GM12874 (cell line): ENCODE data around the gene CDKAL1.

Experiments used
- TF ChIP-seq, protein P1 (sequence below): IDR thresholded peaks from 2 replicates; pipeline ENCODE4 v1.5.1; 2011; ENCODE audit warnings: low read depth, mild to moderate bottlenecking, control low read depth, low read length, moderate library complexity; ENCODE audit not compliant: insufficient read depth

The CDKAL1 gene

DNA sequence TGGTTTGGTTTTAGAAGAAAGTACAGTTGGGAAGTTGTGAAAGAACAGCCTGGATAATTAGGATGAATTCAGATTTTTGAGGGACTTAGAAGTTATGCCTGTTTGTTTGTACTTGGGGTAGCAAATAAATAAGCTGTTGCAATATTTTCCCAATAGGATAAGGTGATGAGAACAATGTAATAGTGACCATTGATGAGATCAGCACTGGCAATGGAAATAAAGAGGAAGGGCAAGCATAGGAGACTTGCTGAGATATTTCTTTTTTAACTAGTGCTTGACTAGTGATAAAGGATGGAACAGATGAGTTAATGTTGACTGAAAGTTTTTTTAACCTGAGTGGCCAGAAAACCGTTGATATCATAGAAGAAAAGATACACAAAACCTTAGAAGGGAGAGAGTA lies 498.8 kb downstream of the CDKAL1 start:
- TF ChIP-seq, protein P1, sequence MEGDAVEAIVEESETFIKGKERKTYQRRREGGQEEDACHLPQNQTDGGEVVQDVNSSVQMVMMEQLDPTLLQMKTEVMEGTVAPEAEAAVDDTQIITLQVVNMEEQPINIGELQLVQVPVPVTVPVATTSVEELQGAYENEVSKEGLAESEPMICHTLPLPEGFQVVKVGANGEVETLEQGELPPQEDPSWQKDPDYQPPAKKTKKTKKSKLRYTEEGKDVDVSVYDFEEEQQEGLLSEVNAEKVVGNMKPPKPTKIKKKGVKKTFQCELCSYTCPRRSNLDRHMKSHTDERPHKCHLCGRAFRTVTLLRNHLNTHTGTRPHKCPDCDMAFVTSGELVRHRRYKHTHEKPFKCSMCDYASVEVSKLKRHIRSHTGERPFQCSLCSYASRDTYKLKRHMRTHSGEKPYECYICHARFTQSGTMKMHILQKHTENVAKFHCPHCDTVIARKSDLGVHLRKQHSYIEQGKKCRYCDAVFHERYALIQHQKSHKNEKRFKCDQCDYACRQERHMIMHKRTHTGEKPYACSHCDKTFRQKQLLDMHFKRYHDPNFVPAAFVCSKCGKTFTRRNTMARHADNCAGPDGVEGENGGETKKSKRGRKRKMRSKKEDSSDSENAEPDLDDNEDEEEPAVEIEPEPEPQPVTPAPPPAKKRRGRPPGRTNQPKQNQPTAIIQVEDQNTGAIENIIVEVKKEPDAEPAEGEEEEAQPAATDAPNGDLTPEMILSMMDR: no peak

DNA sequence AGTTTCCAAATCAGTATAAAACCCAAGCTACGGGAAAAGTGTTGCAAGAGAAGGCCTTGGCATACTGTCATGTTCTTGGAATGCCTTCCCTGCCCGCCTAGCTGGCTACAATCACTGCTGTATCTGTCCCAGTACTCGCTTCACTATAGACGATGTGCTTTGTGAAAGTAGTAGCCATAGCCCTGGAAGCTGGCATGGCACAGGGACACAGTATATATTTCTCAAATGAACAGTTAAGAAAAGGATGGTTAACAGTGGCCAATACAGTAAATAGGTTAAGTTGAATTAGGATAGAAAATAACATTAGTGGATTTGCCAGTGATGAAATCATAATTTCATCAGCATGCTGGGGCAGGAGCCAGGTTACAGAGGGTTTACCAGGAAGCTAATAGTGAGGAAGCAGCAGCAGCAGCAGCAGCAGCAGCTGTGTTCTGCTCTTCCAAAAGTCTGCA lies 499.3 kb downstream of the CDKAL1 start:
- TF ChIP-seq, protein P1: no peak

DNA sequence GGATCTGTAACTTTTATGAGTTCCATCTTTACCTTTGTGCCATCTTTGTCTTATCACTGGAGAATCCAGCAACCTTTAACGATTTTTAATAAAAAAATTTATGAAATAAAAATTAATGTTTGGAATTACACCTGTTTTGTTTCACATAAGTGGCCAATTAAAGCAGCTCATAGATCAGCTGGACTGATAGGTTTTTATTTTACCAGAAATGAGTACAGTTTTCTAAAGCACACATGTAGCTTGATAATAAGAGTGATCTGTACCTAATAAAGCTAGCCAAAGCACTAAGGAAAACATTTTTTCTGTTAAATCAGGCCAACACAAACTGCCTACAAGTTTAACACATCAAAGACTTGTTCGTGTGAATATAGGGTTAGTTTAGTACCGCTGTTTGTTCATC lies 500.1 kb downstream of the CDKAL1 start:
- TF ChIP-seq, protein P1: no peak

DNA sequence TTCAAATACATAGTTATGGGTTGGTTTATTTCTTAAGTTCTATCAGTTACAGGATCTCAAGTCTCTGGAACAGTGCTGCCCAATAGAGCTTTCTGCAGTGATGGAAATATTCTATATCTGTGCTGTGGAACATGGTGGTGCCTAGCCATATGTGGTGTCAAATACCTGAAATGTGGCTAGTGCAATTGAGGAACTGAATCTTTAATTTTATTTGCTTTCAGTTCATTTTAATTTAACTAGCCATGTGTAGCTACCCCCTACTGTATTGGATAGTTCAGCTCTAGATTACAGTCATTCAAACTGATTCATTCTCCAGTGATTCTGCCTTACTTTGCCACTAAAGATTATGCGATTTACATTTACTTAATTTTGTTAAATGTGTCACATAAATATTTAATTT lies 503.2 kb downstream of the CDKAL1 start:
- TF ChIP-seq, protein P1: no peak

DNA sequence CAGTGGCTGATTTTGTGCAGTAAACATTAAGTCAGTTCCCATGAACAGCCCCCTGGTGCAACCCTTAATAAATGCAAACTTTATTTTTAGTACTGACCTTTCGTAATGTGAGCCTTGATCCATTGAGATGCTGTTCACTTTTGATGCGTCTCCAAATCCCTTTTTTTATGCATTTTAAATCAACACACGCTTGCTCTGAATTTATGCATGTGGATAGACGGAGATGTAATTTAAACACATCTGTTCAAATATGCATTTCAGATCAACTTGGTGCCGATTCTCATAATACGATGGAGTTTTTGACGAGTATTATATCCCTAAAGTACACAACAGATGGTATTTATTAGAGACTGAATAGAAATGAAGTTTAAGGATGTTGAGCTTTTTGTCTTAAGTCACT lies 505.7 kb downstream of the CDKAL1 start:
- TF ChIP-seq, protein P1: no peak

DNA sequence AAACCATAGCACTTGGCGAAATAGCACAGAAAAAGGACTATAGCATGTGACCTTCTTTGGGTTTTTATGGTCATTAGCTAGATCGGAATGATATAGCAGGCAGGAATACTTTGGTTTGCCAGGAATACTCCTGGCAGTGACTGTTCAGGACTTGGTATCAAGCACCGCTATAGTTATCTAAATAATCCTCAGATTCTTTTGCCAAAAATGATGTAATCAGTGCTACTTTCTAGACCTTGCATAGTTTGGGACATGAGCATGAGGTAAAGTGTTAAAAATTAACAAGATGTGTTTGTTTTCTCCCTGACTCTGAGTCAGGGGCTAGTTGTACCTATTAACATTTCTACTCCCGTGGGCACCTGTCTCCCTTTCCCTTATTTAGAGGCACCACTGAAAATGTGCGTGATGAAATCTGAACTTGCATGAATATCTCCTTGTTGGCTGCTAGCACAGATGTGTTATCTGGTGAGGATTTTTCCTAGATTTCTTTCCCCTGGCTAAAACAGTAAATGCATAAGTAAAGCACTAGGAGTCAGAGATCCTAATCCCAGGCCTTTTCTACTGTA lies 511.0 kb downstream of the CDKAL1 start:
- TF ChIP-seq, protein P1: no peak

DNA sequence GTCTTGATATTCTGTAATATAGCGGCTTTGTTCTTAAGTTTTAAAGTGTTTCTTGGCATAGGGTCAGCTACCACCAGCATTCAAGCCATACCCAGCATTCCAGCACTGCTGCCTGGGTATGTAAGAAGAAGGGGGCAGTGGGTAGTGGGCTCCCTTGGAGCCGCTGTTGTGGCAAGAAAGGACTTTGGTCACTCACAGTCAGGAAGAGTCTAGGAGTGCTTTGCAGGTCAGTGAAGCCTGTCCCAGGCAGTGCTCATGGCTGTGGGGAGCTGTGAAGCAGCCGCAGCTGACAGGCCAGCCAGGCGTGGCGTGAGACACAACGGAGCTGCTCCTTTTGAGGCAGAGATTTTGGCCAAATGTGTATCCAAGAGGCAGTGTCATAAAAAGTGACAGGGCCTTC lies 512.0 kb downstream of the CDKAL1 start:
- TF ChIP-seq, protein P1: no peak
